ENCODE measurements around the gene PREX1. TPM values are rescaled to one million over a fixed set of nuclear protein-coding genes. Genes with fewer than 3 reads are reported as not detected.

Gene PREX1
- total RNA-seq, 1 donor from 2014 or later: 44.0 TPM

DNA sequence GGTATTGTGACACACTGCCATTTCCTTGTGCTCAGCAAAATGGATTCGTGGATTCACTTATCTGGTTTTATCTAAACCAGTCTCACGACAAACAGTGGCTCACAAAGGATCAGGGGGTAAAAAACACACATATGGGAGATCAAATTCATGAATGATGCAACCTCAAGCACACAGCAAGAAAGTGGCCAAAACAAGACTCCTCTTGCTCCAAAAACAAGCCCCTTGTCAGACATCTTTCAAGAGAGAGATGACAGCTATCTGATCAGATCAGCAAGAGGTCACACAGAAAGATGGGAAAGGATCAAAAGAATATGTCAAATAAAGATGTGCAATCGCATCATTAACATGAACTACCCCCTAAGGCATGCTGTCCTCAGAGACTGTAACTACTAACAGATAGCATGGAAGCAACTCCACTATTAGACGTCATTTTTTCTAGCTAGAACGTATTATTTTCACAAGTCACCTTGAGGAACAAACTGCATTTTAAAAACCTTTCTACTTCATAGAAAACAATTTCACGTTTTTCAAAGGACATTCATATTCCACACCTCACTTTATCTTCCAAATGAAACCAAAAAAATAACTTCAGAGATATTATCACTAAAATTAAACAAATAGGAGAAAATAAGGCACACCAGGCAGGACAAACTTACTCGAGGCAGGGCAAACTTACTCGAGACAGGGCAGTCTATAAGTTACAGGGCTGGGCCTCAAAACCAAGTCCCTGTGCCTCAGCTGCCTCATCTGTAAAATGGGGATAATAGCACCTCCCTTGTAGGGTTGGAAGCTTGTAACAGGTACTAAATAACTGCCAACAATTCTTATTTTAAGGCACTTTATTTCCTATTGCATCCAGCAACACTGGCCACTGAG, 122.3 kb downstream of the PREX1 start:
- no peak for DNase-seq (ENCODE audit: low spot score)

- no peak for DNase-seq (ENCODE audit: low spot score)
Observed at GRCh38 chr20:48704761-48705160, 123.0 kb downstream of the PREX1 start.

DNA sequence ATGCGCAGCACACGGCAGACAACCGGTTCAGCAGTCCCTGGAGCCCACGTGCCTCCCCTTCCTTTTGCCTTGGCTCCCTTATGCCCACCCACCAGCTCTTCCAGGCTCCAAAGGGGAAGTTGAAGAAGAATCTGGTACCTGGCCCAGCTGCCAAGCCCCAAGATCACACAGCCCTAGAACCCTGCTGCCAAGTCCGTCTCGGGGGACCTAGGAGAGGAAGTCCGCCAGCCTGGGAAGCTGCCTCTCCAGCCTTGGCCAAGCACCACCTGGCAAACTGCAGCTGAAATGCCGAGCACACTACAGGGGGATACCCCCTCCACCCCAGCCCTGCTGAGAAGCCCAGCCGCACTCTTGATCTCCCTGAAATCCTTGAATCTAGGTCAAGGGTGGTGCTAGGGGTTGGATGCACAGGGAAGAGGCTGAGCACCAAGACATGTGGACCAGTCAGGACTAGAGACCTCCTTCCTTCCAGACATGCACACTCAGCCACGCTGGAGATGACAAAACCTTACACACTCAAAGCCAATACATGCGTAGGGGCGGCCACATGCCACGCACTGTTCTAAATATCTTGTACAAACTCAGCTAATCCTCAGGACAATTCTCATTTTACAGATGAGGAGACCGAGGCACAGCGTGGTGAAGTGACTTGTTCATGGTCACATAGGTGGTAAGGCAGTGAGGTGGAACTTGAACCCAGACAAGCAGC, 124.1 kb downstream of the PREX1 start:
- no peak for DNase-seq (ENCODE audit: low spot score)

GRCh38 chr20:48703107-48703506, 124.7 kb downstream of the PREX1 start:
- no peak for DNase-seq (ENCODE audit: low spot score)

DNA sequence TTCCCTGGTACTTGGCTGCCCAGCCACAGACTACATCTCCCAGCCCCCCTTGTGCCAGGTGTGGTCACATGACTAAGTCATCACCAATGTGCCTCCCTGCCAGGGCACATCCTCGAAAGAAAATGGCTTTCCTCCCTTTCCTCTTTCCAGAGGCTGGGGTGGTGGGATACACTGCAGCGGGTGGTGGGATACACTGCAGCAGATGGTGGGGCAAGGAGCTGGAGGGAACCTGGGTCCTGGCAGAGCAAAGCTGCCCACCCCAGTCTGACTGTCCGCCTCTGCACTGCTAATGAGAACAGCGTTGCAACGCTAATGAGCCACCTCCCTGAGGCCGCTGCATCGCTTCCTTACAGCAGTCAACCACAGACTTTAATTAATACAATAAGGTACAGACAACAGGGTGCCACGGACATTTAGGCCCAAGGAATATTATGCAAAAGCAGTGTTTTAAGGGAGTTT, 125.3 kb downstream of the PREX1 start:
- DNase-seq (ENCODE audit: low spot score): no peak

- no peak for DNase-seq (ENCODE audit: low spot score)
Observed at GRCh38 chr20:48701702-48702101, 126.1 kb downstream of the PREX1 start.

- DNase-seq (ENCODE audit: low spot score): no peak
Observed at GRCh38 chr20:48698507-48699267, 129.1 kb downstream of the PREX1 start.

GRCh38 chr20:48697845-48698491, 129.8 kb downstream of the PREX1 start:
- no peak for DNase-seq (ENCODE audit: low spot score)

- DNase-seq (ENCODE audit: low spot score): no peak
Observed at GRCh38 chr20:48696671-48697070, 131.1 kb downstream of the PREX1 start.

DNA sequence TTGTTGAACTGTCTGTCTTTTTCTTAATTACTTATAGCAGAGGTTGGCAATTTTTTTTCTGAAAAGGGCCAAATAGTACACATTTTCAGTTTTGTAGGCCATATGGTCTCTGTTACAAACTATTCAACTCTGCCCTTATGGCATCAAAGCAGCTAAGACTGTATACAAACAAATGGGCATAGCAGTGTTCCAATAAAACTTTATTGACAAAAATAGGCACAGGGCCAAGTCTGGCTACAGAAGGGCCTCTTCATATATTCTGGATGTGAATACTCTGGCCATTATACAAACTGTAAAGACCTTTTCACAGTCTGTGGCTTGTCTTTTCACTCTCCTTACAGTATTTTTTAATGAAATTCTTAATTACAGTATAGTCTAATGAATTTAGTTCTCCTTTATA, 132.1 kb downstream of the PREX1 start:
- no peak for DNase-seq (ENCODE audit: low spot score)

DNA sequence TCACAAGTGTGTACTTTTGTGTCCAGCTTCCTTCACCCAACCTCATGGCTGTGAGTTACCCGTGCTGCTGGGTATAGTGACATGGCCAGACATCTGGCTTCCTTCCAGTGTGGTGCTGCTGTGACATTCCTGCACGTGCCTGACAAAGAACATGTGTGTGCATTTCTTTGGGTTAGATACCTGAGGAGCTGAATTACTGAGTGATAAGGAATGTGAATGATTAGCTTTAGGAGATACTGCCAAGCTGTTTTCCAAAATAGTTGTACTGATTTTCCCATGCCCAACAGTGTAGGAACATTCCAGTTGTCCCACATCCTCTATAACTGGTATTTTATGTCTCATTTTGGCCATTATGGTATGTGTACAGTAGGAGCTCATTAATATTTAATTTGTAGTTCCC, 132.5 kb downstream of the PREX1 start:
- no peak for DNase-seq (ENCODE audit: low spot score)

GRCh38 chr20:48694381-48694865, 133.4 kb downstream of the PREX1 start:
- no peak for DNase-seq (ENCODE audit: low spot score)

GRCh38 chr20:48691523-48691922, 136.3 kb downstream of the PREX1 start:
- no peak for DNase-seq (ENCODE audit: low spot score)

DNA sequence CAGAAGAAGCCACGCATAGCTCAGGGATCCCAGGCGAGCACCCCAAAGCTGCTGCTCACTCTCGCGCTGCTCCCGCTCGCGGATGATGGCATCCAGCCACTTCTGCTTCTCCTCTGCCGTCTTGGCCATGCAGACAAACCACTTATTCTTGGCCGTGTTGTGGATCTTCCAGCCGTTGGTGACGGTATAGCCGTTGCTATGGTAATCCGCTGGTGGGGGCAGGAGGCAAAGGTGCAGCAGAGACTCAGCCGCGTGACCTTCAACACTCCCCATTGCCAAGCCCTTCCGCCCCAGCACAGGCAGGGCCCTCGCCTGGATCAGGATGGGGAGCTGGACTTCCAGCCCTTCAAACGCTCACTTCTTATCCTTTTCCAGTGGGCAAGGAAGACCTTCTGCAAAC, 136.9 kb downstream of the PREX1 start:
- DNase-seq (ENCODE audit: low spot score): no peak

DNA sequence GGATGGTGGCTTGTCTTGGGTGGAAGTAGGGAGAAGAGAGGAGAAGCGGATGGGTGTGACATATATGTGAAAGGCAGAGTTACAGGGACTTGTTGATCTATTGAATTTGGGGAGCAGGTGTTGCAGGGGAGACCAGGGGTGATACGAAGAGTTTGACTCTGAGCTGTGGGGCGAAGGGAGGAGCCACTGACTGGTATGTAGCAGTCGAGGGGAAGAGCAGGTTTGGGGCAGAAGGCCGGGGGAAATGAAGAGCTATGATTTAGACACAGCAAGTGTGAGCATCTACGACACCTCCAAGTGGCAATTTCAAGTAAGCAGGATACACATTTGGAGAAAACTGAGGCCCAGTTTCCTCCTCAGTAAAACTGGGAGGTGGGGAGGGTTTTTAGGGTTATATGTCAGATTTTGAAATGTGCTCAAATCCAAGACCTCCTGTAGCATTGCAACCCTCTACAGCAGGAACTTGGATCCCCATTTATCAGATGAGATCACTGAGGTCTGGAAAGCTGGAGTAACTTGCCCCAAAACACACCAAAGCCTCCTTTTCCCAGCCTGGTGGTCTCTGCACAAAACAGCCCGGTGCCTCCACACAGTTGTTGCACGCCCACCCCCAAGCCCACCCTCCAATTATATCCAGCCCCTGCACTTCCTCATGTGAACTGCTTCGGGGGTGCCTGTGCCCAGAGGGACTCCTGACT, 137.8 kb downstream of the PREX1 start:
- no peak for DNase-seq (ENCODE audit: low spot score)

DNA sequence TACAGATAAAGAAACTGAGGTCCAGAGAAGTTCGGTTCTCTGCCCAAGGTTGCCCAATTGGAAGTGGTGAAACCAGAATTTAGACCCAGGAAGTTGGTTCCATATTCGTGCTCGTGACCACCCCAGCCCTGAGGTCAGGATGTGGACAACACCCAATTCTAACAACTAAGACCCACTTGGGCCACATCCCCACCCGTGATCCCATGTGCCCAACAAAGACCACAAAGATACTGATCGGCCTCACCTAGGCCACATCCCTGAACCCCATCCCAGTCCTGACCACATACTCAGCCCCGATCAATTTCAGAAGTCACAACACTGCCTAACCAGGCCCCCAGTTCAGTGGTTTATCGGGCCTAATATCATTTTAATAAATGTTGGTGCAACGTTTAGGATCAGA, 138.4 kb downstream of the PREX1 start:
- no peak for DNase-seq (ENCODE audit: low spot score)

DNA sequence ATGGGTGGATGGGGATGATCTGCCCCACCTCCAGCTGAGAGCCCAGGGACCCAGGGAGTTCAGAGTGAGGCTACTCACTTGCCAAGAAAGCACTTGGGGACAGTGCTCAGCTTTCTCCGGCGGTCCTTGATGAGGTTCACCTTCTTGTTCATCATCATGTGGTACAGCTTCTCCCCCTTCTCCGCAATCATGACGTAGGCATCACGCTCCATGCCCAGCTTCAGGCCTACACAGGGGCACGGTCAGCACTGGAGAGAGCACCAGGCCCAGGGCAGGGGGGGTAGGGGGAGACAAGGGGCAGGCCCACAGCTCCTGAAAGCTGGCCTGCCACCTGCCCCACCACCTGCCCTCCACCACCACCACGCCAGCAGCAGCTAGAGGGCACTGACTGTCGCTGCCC, 139.2 kb downstream of the PREX1 start:
- no peak for DNase-seq (ENCODE audit: low spot score)

GRCh38 chr20:48687117-48687800, 140.5 kb downstream of the PREX1 start:
- no peak for DNase-seq (ENCODE audit: low spot score)

- DNase-seq (ENCODE audit: low spot score): no peak
Observed at GRCh38 chr20:48686238-48687116, 141.3 kb downstream of the PREX1 start.
